HUDEP-2 (cell line): Measurements from ENCODE around the gene BIRC5.

Experiments used
- DNase-seq, 76 experiments: peaks; one replicate each; lab custom pipeline; 2025; ENCODE audit not compliant: unreplicated experiment in 76 of 76; lab: John Stamatoyannopoulos, UW

The BIRC5 gene

GRCh38 chr17:78214016-78214705, at the start of gene BIRC5:
Gene BIRC5 (plus strand): TSS chr17:78214253. CDS start chr17:78214317, 64 bp downstream.
- DNase-seq = peak in 74 of 76 experiments; percentile 24 to 92 (median 78)

GRCh38 chr17:78164748-78165607, 49.1 kb upstream of the BIRC5 start:
- no peak for DNase-seq

- no peak for DNase-seq
These were observed 47.6 kb upstream of the BIRC5 start for GRCh38 chr17:78166416-78166815.

GRCh38 chr17:78168242-78168902, 45.7 kb upstream of the BIRC5 start, which contains the start of gene SYNGR2:
Gene SYNGR2 (plus strand): TSS chr17:78168581. CDS start chr17:78168617, 36 bp downstream.
- peak in 72 of 76 experiments; percentile 19 to 87 (median 70) for DNase-seq

- no peak for DNase-seq
These were observed 44.9 kb upstream of the BIRC5 start for GRCh38 chr17:78168903-78169793.

- no peak for DNase-seq
These were observed 43.1 kb upstream of the BIRC5 start for GRCh38 chr17:78170692-78171590.

- DNase-seq = peak in 4 of 76 experiments; percentile 4 to 48 (median 44)
These were observed 42.3 kb upstream of the BIRC5 start for GRCh38 chr17:78171591-78172248.

- peak in 58 of 76 experiments; percentile 7 to 68 (median 40) for DNase-seq
These were observed 41.6 kb upstream of the BIRC5 start for GRCh38 chr17:78172249-78173051.

GRCh38 chr17:78173097-78173715, 40.8 kb upstream of the BIRC5 start:
- DNase-seq = peak in 1 of 76 experiments; percentile 7

GRCh38 chr17:78174346-78174869, 39.6 kb upstream of the BIRC5 start:
- DNase-seq = no peak

- no peak for DNase-seq
These were observed 39.0 kb upstream of the BIRC5 start for GRCh38 chr17:78174870-78175642.

GRCh38 chr17:78175643-78175981, 38.4 kb upstream of the BIRC5 start:
- no peak for DNase-seq

GRCh38 chr17:78176548-78177025, 37.5 kb upstream of the BIRC5 start:
- peak in 62 of 76 experiments; percentile 9 to 76 (median 50) for DNase-seq

- DNase-seq = no peak
These were observed 34.7 kb upstream of the BIRC5 start for GRCh38 chr17:78179372-78179771.

- DNase-seq = no peak
These were observed 34.0 kb upstream of the BIRC5 start for GRCh38 chr17:78180083-78180482.

GRCh38 chr17:78180508-78180907, 33.5 kb upstream of the BIRC5 start:
- DNase-seq = no peak
